HG02798 (cell line): Measurements from ENCODE around the gene PCDH17.

Source experiments
- ATAC-seq: cut with Tn5 transposase; IDR thresholded peaks from one replicate; pipeline ENCODE4 v1.9.1; 2021; ENCODE audit warnings: mild to moderate bottlenecking; ENCODE audit not compliant: unreplicated experiment, poor library complexity

PCDH17 gene

DNA sequence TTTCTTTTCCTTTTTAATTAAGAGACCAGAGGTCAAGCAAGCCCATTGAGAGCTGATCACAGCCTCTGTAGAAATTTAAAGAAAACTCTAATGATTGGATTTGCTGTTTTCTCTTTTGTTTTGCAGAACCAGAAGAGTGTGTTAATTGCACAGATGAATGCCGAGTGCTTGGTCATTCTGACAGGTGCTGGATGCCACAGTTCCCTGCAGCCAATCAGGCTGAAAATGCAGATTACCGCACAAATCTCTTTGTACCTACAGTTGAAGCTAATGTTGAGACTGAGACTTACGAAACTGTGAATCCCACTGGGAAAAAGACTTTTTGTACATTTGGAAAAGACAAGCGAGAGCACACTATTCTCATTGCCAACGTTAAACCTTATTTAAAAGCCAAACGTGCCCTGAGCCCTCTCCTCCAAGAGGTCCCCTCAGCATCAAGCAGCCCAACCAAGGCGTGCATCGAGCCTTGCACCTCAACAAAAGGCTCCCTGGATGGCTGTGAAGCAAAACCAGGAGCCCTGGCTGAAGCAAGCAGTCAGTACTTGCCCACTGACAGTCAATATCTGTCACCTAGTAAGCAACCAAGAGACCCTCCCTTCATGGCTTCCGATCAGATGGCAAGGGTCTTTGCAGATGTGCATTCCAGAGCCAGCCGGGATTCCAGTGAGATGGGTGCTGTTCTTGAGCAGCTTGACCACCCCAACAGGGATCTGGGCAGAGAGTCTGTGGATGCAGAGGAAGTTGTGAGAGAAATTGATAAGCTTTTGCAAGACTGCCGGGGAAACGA is 93.1 kb downstream of the PCDH17 start:
- no peak for ATAC-seq

- no peak for ATAC-seq
These were observed 93.9 kb downstream of the PCDH17 start for GRCh38 chr13:57725480-57725879.

DNA sequence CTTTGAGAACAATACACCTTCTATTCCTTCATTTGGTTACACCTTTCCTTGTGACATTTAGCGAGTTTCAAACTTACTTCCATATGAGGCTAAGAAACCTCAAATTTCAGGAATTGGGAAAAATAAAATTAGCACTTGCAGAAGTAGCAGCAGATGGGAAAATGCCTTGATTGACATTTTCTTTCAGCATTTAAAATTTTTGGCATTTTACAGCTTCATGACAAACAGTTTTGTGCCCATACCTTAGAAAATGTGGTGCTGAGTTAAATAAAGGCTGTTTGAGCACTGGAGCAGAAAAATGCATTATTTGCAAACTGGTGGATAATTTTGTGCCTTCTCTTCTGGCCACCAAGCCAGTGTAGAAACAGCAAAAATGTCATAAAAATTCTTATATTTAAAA is 95.4 kb downstream of the PCDH17 start:
- no peak for ATAC-seq

- ATAC-seq: no peak
These were observed 102.8 kb downstream of the PCDH17 start for GRCh38 chr13:57734306-57734705.

DNA sequence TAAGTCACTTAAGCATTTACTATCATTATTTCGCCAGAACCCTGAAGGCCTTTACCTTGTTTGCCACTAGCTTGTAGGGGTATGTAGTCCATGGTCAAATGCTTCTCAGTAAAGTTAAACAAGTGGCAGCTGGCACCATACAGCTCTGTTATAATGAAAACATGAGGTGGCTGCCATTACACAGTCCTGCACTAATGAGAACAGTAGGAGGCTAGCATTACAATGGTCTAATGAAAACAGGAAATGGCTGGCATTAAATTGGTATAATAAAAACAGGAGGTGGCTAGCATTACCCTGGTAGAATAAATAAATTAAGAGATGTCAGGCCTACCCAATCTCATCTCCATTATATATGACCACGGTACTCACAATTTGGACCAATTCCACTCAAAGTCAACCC is 107.5 kb downstream of the PCDH17 start:
- no peak for ATAC-seq

DNA sequence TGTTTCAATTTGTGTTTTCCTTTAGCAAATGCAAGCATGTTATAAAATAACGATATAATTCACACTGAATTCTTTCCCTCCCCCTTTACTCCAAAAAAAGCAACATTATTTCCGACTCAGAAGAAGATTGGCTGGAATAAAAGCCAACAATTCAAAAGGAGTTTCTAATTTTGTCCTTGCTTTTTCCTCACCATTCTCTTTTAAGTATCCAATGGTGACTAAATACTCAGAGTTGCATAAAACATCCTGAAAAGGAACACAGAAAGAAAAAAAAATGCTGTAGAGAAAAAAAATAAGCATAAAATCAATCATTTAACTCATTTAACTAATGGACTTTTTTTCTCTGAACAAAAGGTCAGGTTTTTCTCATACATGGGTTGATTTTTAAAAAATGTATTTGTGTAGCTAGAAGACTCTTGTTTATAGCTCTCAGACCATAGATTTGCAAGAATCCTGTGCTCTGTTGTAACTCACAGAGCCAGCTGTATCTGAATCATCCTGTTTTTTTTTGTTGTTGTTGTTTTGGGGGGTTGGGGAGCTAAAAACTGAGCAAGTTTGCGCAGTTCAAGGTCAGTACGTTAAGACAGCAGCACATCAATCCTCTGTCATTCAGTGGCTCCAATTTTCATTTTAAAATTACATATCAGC is 108.1 kb downstream of the PCDH17 start:
- ATAC-seq: no peak

DNA sequence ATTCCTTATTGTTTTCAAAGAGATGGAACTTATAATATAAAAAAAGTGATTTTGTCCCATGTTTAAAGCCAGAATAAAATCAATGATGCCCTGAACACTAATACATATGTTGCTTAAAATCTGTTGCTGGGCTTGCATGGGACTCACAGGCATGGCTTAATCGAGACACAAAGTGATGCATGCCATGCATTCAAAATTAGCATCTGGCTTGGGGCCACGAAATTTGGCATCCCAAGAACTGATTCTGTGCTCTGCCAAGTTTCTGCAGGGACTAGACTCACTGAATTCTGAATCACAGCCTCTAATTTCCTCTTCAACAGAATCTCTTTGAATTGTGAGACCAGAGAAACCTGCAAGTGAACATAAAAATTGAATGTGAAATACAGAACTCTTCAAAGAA is 109.2 kb downstream of the PCDH17 start:
- no peak for ATAC-seq

DNA sequence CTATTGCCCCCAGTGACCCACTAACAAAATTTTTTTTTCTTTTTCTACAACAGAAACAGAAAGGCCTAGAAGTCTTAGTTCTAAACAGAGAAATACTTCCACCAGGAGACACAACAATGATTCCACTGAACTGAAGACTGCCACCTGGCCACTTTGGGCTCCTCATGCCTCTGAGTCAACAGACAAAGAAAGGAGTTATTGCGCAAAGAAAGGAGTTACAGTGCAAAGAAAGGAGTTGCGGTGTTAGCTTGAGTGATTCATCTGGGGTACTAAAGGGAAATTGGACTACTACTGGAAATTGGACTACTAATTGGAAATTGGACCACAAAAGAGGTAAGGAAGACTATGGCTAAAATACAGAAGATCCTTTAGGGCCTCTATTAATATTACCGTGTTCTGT is 116.6 kb downstream of the PCDH17 start:
- ATAC-seq: no peak

GRCh38 chr13:57760951-57761350 is 129.4 kb downstream of the PCDH17 start:
- no peak for ATAC-seq

- no peak for ATAC-seq
These were observed 132.1 kb downstream of the PCDH17 start for GRCh38 chr13:57763689-57764088.
